NCI-H146 treated with DMSO at 0.1 percent for 48 hours (cell line): ENCODE measurements around the gene GPR160.
"Not testable (repeated sequence)": the region's sequence is repeated elsewhere in the genome, so short reads cannot be mapped to it uniquely, and the experiment has no call there.

Source experiments
- DNase-seq: peaks from one replicate; lab custom pipeline; 2025; ENCODE audit not compliant: unreplicated experiment; lab: John Stamatoyannopoulos, UW

The GPR160 gene

GRCh38 chr3:170109579-170110293 is 71.9 kb downstream of the GPR160 start:
- DNase-seq: no peak

GRCh38 chr3:170111147-170111771 is 73.5 kb downstream of the GPR160 start:
- no peak for DNase-seq

GRCh38 chr3:170114165-170114564 is 76.4 kb downstream of the GPR160 start:
- not testable (repeated sequence) for DNase-seq

GRCh38 chr3:170117134-170117533 is 79.3 kb downstream of the GPR160 start:
- DNase-seq: no peak

GRCh38 chr3:170128259-170128976 is 90.6 kb downstream of the GPR160 start:
- DNase-seq: peak; percentile 16

- DNase-seq: no peak
Observed at GRCh38 chr3:170128977-170129431, 91.2 kb downstream of the GPR160 start.

GRCh38 chr3:170130532-170130931 is 92.7 kb downstream of the GPR160 start:
- DNase-seq: no peak

- DNase-seq: no peak
Observed at GRCh38 chr3:170132335-170132734, 94.5 kb downstream of the GPR160 start.
